H1 (cell line): ENCODE measurements around the gene FAHD1.

ENCODE experiments used
- CREB1 ChIP-seq: IDR thresholded peaks from 2 replicates; pipeline ENCODE4 v1.6.1; 2012; ENCODE audit warnings: inconsistent platforms
- CTCF ChIP-seq, 3 experiments: IDR thresholded peaks; 1 replicate in 2 of 3; 2 replicates in 1 of 3; pipeline versions ENCODE4 v1.5.1 to v1.6.1; 2011; ENCODE audit warnings: low read length in 3 of 3, mild to moderate bottlenecking in 3 of 3, inconsistent platforms in 2 of 3, low read depth in 1 of 3, moderate library complexity in 1 of 3; ENCODE audit not compliant: insufficient read depth in 1 of 3; ENCODE audit errors: control extremely low read depth in 1 of 3
- EGR1 ChIP-seq: IDR thresholded peaks from 2 replicates; pipeline ENCODE4 v1.6.1; 2011; ENCODE audit warnings: low read depth, low read length, borderline replicate concordance
- EZH2 ChIP-seq: fragments of 200-600 bp; sonication (generic); IDR thresholded peaks from 2 replicates; pipeline ENCODE4 v1.7.1; 2012; ENCODE audit warnings: low read depth, mild to moderate bottlenecking, moderate library complexity, low read length, inconsistent platforms; ENCODE audit not compliant: severe bottlenecking
- GTF2F1 ChIP-seq: IDR thresholded peaks from 2 replicates; pipeline ENCODE4 v1.6.1; 2012; ENCODE audit warnings: low read depth, low read length, improper control_type of control experiment, borderline replicate concordance
- KDM4A ChIP-seq: IDR thresholded peaks from one replicate; pipeline ENCODE4 v1.7.1; 2012; ENCODE audit warnings: low read depth, mild to moderate bottlenecking, moderate library complexity, low read length, inconsistent platforms; ENCODE audit not compliant: severe bottlenecking
- KDM5A ChIP-seq: fragments of 200-600 bp; IDR thresholded peaks from 2 replicates; pipeline ENCODE4 v1.7.1; 2012; ENCODE audit warnings: mild to moderate bottlenecking, low read length, inconsistent platforms, mixed read lengths
- PHF8 ChIP-seq: fragments of 200-600 bp; sonication (generic); conservative IDR thresholded peaks from 2 replicates; pipeline ENCODE4 v1.7.1; 2012; ENCODE audit warnings: low read depth, mild to moderate bottlenecking, inconsistent platforms, low read length, moderate library complexity
- POLR2A ChIP-seq, 2 experiments: IDR thresholded peaks; 1 replicate in 1 of 2; 2 replicates in 1 of 2; pipeline ENCODE4 v1.6.1; 2011; ENCODE audit warnings: low read depth in 2 of 2, low read length in 2 of 2, mild to moderate bottlenecking in 2 of 2; ENCODE audit errors: control extremely low read depth in 1 of 2
- POLR2AphosphoS5 ChIP-seq: IDR thresholded peaks from 2 replicates; pipeline ENCODE4 v1.6.1; 2011; ENCODE audit warnings: low read depth, low read length
- RAD21 ChIP-seq, 2 experiments: IDR thresholded peaks in 1 of 2; conservative IDR thresholded peaks in 1 of 2; 2 replicates each; pipeline ENCODE4 v1.6.1; 2011; ENCODE audit warnings: low read depth in 2 of 2, low read length in 2 of 2, improper control_type of control experiment in 1 of 2, inconsistent platforms in 1 of 2, mild to moderate bottlenecking in 1 of 2, moderate library complexity in 1 of 2
- SUZ12 ChIP-seq: fragments of 200-600 bp; sonication (generic); IDR thresholded peaks from 2 replicates; pipeline ENCODE4 v1.6.1; 2012; ENCODE audit warnings: mild to moderate bottlenecking, inconsistent platforms, low read length, moderate library complexity, mixed read lengths
- YY1 ChIP-seq: IDR thresholded peaks from 2 replicates; pipeline ENCODE4 v1.6.1; 2011; ENCODE audit warnings: low read depth, mild to moderate bottlenecking, low read length

DNA sequence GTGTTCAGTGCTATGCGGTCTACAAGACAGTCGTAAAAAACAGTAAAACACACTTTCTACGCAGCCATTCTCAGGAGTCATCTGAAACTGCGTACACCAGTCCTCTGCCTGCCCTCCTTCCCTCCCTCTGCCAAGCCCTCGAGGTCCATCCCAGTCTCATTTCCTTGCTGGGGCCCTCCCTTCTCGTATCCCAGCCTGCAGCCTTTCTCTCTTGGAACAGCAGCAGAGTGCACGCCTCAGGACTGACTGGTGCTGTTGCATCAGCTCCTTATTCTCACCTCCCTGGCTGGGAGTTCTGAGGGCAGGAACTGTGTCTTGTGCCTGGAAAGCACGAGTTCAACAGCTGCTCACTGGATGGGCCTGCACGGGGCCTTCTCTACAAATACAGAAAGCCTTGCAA is 12.5 kb downstream of the FAHD1 start:
- no peak for TF ChIP-seq CTCF (IDR thresholded peaks at IDR 0.05; ENCODE audit: control extremely low read depth in 1 of 3, insufficient read depth in 1 of 3, low read depth in 1 of 3, low read length in 3 of 3)
- no peak for TF ChIP-seq SUZ12
- no peak for TF ChIP-seq KDM5A
- TF ChIP-seq CREB1 = no peak
- TF ChIP-seq YY1 = no peak
- TF ChIP-seq EZH2 = no peak
- no peak for TF ChIP-seq RAD21 (IDR thresholded peaks at IDR 0.05 in 1 of 2, conservative IDR thresholded peaks at IDR 0.05 in 1 of 2; ENCODE audit: low read depth in 2 of 2, low read length in 2 of 2)
- TF ChIP-seq POLR2AphosphoS5 = no peak
- TF ChIP-seq EGR1 = no peak
- TF ChIP-seq POLR2A (IDR thresholded peaks at IDR 0.05; ENCODE audit: control extremely low read depth in 1 of 2, low read depth in 2 of 2, low read length in 2 of 2) = no peak
- no peak for TF ChIP-seq KDM4A
- TF ChIP-seq PHF8 = no peak
- TF ChIP-seq GTF2F1 = no peak
